Hepatocyte (in vitro differentiated cells): ENCODE results near the gene SIAH3.

Experiments used
- EZH2 ChIP-seq: fragments of 200-600 bp; sonication (generic); IDR thresholded peaks from 2 replicates; pipeline ENCODE4 v1.6.1; 2016; ENCODE audit warnings: antibody characterized with exemption, mild to moderate bottlenecking, borderline replicate concordance
- EZH2phosphoT487 ChIP-seq: fragments of 200-600 bp; sonication (generic); IDR thresholded peaks from one replicate; pipeline ENCODE4 v1.6.1; 2018; ENCODE audit warnings: antibody characterized with exemption, mild to moderate bottlenecking, low read depth, moderate library complexity; ENCODE audit not compliant: unreplicated experiment, severe bottlenecking
- TF ChIP-seq, protein P1 (sequence below): fragments of 200-600 bp; sonication (generic); IDR thresholded peaks from 2 replicates; pipeline ENCODE4 v1.5.1; 2016; ENCODE audit warnings: antibody characterized with exemption, mild to moderate bottlenecking; ENCODE audit not compliant: poor library complexity

DNA sequence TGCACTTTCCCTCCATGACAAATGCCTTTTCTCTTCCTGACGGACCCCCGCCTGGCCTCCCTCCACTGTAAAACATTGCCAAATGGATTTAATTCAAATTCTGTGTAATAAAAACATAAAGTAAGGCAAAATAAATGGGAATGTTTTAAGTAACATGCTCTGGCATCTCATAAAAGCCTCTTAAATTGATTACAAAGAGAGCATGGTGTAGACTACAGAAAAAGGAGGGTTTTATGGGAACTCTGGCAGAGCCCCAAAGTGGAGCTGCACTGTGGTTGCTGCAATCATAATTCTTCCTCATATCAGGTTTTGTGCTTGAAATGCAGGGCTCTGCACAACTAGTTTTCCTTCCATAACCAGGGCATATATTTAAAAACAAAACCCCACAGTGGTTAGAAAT, 44.3 kb upstream of the SIAH3 start:
- TF ChIP-seq, protein P1, sequence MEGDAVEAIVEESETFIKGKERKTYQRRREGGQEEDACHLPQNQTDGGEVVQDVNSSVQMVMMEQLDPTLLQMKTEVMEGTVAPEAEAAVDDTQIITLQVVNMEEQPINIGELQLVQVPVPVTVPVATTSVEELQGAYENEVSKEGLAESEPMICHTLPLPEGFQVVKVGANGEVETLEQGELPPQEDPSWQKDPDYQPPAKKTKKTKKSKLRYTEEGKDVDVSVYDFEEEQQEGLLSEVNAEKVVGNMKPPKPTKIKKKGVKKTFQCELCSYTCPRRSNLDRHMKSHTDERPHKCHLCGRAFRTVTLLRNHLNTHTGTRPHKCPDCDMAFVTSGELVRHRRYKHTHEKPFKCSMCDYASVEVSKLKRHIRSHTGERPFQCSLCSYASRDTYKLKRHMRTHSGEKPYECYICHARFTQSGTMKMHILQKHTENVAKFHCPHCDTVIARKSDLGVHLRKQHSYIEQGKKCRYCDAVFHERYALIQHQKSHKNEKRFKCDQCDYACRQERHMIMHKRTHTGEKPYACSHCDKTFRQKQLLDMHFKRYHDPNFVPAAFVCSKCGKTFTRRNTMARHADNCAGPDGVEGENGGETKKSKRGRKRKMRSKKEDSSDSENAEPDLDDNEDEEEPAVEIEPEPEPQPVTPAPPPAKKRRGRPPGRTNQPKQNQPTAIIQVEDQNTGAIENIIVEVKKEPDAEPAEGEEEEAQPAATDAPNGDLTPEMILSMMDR = no peak
- TF ChIP-seq EZH2 (no peak), EZH2phosphoT487 (no peak)
